UCSD-AML1 (cell line): ENCODE data around the gene FAM13A.

Source experiments
- DNase-seq: peaks from one replicate; lab custom pipeline; 2025; ENCODE audit not compliant: unreplicated experiment; lab: John Stamatoyannopoulos, UW

The FAM13A gene

GRCh38 chr4:88754796-88755195 lies 302.2 kb downstream of the FAM13A start:
- DNase-seq, result no peak

GRCh38 chr4:88753658-88754571 lies 303.1 kb downstream of the FAM13A start:
- no peak for DNase-seq

GRCh38 chr4:88752754-88753153 lies 304.2 kb downstream of the FAM13A start:
- no peak for DNase-seq

DNA sequence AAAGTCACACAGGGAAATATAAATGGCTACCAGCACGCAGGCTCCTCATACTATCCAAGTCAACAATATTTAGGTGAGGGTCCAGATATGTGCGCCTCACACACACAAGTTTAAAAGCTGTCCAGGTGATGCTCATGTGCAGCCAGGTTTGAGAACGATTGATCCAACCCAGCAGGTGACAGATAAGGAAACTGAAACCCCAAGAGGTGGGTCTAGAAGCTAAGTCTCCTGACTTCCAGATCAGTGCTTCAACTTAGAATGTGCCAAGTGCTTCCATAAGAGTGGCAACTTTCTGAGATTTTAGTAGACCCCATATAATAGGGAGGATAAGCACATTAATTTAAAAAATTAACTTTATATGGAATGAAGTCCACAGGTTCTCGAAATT lies 304.9 kb downstream of the FAM13A start:
- no peak for DNase-seq

DNA sequence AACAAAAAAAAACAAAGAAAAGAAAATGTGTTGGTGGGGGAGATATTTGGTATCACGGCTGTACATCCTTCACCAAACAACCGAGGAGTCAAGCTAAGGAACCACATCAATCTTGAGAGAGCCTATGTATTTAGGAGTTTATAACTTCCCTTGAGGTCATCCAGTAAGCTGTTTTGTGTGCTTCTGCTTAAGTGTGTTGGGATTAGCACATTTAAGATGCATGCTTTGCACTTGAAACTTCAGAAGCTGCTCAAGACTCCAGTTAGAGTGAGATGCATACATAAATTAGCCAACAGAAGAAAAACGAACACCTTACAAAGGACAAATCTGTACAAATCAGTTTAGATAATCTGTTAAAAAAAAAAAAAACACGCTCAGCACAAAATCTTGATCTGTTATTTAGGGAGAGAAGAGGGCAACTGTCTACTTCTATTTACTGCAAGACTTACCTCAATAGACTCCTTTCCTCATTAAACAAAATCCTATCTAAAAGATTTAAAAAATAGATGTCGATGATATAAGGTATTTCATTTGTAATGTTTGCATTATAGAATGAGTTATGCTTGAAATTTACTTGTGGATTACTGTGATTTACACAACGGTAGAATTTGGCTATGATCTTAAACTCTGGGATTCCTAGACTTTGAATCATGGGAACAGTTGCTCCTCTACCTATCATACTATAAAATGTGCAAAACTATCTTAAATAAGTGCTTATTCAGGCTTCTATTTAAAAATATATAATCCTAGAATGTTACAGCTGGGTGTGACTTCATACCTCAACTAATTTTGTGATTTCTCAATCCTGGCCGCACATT lies 305.5 kb downstream of the FAM13A start:
- DNase-seq, result no peak

- DNase-seq, result no peak
Measured at GRCh38 chr4:88750369-88750768, 306.6 kb downstream of the FAM13A start.

DNA sequence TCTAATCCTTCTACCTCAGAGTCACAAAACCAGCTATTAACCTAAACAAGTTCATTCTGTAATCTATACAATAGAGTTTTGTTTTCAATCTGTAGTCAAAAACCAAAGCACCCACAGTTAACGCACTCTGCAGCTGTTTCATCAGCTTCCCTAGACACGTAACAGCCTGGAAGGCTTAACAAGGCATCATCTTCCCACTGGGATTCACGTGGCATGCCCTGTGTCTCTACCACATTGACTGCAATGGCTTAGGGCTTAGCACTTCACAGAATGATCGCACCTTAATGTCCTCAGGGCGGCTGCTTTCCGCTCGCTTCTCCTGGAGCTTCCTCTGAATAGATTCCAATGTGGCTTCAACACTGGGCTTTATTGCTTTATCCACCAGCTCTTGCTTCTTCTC lies 309.6 kb downstream of the FAM13A start:
- no peak for DNase-seq

DNA sequence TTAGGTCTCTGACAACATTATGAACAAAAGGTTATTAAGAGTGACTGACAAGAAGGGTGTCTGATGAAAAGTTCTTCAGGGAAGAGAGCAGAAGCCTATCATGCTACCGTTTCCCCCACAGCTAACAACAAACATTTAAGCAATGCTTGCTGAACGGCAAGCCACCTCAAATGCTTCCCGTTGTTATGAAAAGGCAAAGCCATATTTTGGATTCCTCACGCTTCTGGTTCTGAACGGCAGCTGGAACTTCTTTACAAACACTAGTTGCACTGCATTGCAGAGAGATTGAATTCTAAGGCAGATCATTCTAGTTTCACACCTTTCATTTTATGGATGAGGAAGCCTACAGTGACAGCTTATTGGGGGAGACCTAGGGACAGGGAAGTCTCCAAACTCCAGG lies 310.8 kb downstream of the FAM13A start:
- no peak for DNase-seq

DNA sequence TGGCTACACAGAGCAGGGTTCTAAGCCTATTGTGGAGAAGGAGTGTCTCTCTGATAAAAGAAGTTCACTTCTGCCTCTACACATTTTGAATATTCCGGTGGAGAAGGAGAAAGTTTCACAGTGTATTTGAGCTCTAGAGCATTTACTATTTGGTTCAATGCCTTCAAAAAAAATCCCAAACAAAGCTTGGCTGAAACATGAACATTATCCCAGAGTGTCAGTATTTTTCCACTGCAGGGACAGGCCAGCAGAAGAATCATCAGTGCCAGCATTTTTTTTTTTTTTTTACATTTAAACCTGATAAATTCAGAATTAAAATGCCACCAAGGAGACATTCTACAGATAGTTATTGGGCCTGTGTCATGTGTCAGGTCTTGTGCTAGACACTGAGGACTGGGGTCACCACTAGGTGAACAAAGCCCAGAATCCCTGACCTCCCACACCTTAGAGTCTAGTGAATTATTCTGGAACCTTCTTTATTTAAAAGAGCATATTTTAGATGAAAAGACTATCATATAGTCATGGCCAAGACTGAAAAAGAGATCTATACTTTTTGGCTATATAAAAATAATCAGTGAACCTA lies 311.3 kb downstream of the FAM13A start:
- DNase-seq, result no peak

DNA sequence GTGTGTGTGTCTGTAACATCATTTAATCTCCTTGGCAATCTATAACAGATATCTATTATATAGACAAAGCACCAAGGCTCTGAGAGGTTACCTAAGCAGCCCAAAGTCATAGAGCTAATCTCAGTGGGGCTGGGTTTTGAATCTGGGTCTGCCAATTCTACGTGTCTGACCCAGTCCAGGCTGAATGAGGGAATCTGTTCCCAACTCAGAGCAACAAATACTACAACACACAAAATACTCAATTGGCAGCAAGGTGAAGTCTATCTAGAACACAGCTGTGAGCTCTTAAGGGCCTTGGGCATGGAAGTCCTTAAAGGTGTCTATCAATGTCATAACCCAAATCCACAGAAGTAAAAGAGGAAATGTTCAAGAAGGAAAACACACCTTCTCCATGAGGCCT lies 311.8 kb downstream of the FAM13A start:
- no peak for DNase-seq

DNA sequence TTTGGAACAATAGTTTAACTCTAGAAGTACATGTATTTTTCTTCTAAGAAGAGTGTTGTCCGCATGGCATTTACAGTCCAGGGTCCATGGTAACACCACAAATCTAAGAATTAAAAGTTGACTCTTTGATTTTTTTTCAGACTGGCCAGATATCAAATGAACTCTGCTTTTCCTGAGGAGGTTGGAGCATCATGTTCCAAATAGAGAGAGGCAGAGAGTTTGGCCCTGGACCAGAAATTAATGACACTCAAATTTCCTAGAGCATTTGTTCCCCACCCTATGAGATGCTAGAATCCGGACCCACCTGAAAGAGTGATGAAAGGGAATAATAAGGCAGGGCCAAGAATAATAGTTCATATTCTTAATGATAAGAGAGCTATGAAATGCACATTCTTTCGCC lies 312.4 kb downstream of the FAM13A start:
- no peak for DNase-seq

DNA sequence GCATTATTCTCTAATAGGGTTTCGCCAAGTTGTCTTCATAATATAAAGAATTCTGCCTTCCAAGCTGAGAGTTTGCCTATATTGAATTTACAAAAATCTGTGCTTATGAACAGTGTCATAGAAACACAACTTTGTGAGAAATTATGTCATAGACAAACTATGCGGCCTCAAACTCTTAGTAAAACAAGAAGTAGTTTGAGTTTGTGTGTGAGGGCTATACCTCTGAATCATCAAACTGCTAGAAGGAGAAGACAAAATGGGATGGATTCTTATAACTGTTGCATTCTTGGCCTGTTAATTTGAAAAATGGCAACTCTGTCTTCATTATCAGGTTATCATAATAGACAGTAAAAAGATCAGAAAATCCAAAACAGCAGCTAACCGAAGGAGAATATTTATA lies 313.3 kb downstream of the FAM13A start:
- no peak for DNase-seq

DNA sequence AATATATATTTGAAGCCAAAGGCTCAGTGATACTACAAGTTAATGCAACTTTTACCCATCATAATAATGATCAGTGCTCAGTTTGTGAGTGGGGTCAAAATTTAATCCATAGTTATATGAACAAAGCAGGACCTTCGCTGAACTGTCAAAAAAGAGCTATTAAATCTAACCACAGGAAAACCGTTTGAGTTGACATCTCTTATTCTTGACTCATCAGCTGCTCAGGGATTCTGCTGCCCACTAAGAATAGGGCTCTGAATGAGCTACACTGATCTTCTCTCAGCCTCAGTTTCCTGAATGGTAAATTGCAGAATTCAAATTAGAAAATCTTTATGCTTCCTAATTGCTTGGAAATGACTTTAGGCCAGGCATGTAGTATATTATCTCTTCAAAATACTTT lies 314.4 kb downstream of the FAM13A start:
- no peak for DNase-seq

GRCh38 chr4:88738180-88738579 lies 318.8 kb downstream of the FAM13A start:
- no peak for DNase-seq

DNA sequence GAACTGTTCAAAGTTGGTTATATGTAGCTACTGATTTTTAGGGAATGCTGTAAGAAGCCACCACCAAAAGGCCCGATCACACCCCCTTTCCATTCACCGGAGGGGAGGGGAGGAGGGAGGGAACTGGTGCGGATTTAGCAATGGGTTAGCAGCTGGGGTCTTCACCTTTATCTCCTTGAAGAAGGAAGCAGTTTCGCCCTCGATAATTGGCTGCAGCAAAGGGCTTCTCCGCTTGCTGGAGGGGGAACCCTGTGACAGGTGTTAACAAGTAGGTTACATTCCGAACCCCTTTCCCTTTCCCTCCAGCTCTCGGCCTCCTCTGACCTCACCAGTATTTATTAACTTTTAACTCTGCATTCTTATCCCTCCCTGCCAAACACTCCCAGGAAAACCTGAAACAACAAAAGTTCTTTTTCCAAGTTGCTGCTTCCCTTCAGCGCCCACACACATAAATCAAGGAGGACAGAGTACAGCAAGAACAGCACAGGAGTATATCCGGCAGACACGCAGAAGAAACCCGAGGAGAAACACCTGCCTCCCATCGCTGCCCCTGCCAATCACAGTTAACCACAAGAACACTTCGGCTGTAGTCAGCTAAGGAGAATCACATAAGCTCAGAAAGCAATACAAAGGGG lies 319.6 kb downstream of the FAM13A start:
- DNase-seq, result no peak

GRCh38 chr4:88736264-88736663 lies 320.7 kb downstream of the FAM13A start:
- no peak for DNase-seq

DNA sequence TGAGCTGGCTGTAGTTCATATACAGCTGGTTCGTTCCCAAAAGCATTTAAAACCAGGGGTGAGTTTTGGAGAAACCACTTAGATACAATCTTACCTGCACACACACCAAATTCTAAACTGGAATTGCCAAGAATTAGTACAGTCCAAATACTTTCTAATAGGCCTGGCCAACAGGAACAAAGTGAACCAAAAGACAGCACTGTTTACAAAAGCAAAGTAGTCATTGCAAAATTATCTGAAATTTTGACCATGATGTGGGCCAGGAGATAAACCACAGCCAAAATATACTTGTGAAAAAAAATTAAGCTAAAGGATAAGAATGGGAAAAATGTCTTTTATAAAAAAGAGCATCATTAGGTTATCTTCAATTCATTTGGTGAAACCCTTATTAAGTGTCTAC lies 321.4 kb downstream of the FAM13A start:
- DNase-seq, result no peak

DNA sequence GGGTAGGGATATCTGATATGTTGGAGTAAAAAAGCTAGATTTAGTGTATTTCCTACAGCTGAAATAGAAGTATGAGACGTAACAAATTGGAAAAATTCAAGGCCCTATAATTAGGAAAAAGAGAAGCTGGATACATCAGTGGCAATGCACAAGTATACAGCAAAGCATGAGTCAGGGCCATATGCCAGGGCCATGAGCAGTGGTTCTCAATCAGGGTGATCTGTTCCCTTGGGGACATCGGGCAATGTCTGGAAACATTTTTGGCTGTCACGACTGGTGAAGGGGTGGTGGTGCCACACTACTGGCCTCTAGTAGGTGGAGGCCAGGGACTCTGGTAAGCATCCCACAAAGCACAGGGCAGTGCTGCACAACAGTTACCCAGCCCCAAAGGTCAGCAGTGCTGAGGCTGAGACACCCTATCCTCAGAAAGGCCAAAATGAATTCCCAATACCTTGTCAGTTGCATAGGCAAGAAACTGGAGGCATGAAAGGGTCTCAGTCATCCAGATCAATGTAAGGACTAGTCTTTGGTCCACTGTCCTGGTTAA lies 322.5 kb downstream of the FAM13A start:
- DNase-seq, result no peak

GRCh38 chr4:88732714-88733368 lies 324.1 kb downstream of the FAM13A start:
- DNase-seq, result no peak

- no peak for DNase-seq
Measured at GRCh38 chr4:88731381-88731780, 325.6 kb downstream of the FAM13A start.

- DNase-seq, result no peak
Measured at GRCh38 chr4:88730811-88731210, 326.2 kb downstream of the FAM13A start.
